Measurements from ENCODE around the gene TMEM132E.

TMEM132E gene

GRCh38 chr17:34682305-34682704 is 102.9 kb downstream of the TMEM132E start:
- CTCF ChIA-PET, result no interaction called here
- POLR2A ChIA-PET, result no interaction called here
- TF ChIP-seq ZNF202 (tag by site-specific recombination; IDR thresholded peaks at IDR 0.05; ENCODE audit: borderline replicate concordance), result no peak
- no peak for TF ChIP-seq ZNF449 (tag by site-specific recombination; IDR thresholded peaks at IDR 0.05)
- TF ChIP-seq ZNF248 (tag by site-specific recombination; IDR thresholded peaks at IDR 0.05), result no peak
- TF ChIP-seq ZSCAN5A (tag by site-specific recombination; IDR thresholded peaks at IDR 0.05), result no peak
- no peak for TF ChIP-seq ZNF600 (tag by site-specific recombination; IDR thresholded peaks at IDR 0.05)
- no peak for TF ChIP-seq PRDM6 (tag by site-specific recombination; IDR thresholded peaks at IDR 0.05)
- no peak for TF ChIP-seq ZBTB11 (tag by site-specific recombination; conservative IDR thresholded peaks at IDR 0.05; ENCODE audit: low read depth)
- no peak for TF ChIP-seq ZNF585B (tag by site-specific recombination; IDR thresholded peaks at IDR 0.05)
- no peak for TF ChIP-seq TSHZ1 (tag by site-specific recombination; IDR thresholded peaks at IDR 0.05; ENCODE audit: borderline replicate concordance)
- TF ChIP-seq REPIN1 (tag by site-specific recombination; IDR thresholded peaks at IDR 0.05; ENCODE audit: low read depth), result no peak
- TF ChIP-seq PATZ1 (tag by site-specific recombination; IDR thresholded peaks at IDR 0.05), result no peak
- TF ChIP-seq ZNF510 (tag by site-specific recombination; IDR thresholded peaks at IDR 0.05; ENCODE audit: insufficient replicate concordance), result no peak
- TF ChIP-seq ZNF23 (tag by site-specific recombination; IDR thresholded peaks at IDR 0.05; ENCODE audit: borderline replicate concordance), result no peak
- TF ChIP-seq ZNF133 (tag by site-specific recombination; IDR thresholded peaks at IDR 0.05), result no peak
- TF ChIP-seq ZNF350 (tag by site-specific recombination; IDR thresholded peaks at IDR 0.05), result no peak
- no peak for TF ChIP-seq ZIC2 (tag by site-specific recombination; IDR thresholded peaks at IDR 0.05)

More at GRCh38 chr17:34682305-34682704, 102.9 kb downstream of the TMEM132E start:
- Histone ChIP-seq H3K4me1 (ENCODE audit: control insufficient read depth, insufficient read depth, low read length) (no peaks in the 10 kb centered on the region), H3K27ac (ENCODE audit: extremely low read depth, low read depth, low read length) (no peak overlapping the region), H3K9me3 (ENCODE audit: control insufficient read depth, insufficient read depth, low read depth, low read length) (no peaks in the 10 kb centered on the region), H3K36me3 (ENCODE audit: control insufficient read depth in 2 of 2, insufficient read depth in 1 of 2, low read length in 2 of 2) (no peaks in the 10 kb centered on the region), H3K4me3 (ENCODE audit: low read depth, low read length) (no peak overlapping the region)

Data from HEK293 (cell line).